GM23338 (cell line): Measurements from ENCODE around the gene PPL. TPM values are rescaled to one million over a fixed set of nuclear protein-coding genes. Genes with fewer than 3 reads are reported as not detected.

Experiments used
- ATAC-seq: fragments of 200-7000 bp; cut with Tn5 transposase; 3 replicates; pipeline ENCODE4 v1.9.1; 2020
- DNase-seq: peaks from one replicate; pipeline ENCODE4 v3.0.0-alpha.2; 2015; ENCODE audit warnings: low spot score
- H2AFZ ChIP-seq: fragments of 200-600 bp; sonication (generic); 2 replicates; pipeline ENCODE4 v1.8.0; 2016; ENCODE audit warnings: antibody characterized with exemption, mild to moderate bottlenecking, moderate library complexity
- H3F3A ChIP-seq: fragments of 200-600 bp; sonication (generic); replicated peaks from 2 replicates; pipeline ENCODE4 v1.8.0; 2017; ENCODE audit warnings: antibody characterized with exemption, mixed run types, low read depth
- H3K27ac ChIP-seq: fragments of 200-600 bp; sonication (generic); 2 replicates; pipeline ENCODE4 v1.6.1; 2016; ENCODE audit warnings: low read depth
- H3K27me3 ChIP-seq: fragments of 200-600 bp; sonication (generic); 2 replicates; pipeline ENCODE4 v1.8.0; 2016; ENCODE audit warnings: mild to moderate bottlenecking, mixed run types, moderate library complexity; ENCODE audit not compliant: insufficient read depth
- H3K36me3 ChIP-seq: fragments of 200-600 bp; sonication (generic); 2 replicates; pipeline ENCODE4 v1.8.0; 2016; ENCODE audit warnings: mild to moderate bottlenecking; ENCODE audit not compliant: insufficient read depth
- H3K4me1 ChIP-seq: fragments of 200-600 bp; sonication (generic); 2 replicates; pipeline ENCODE4 v1.8.0; 2016; ENCODE audit warnings: mild to moderate bottlenecking, moderate library complexity; ENCODE audit not compliant: insufficient read depth
- H3K4me2 ChIP-seq: fragments of 200-600 bp; sonication (generic); 2 replicates; pipeline ENCODE4 v1.7.1; 2017; ENCODE audit warnings: mixed run types
- H3K4me3 ChIP-seq: fragments of 200-600 bp; sonication (generic); 2 replicates; pipeline ENCODE4 v1.6.1; 2016; ENCODE audit warnings: mixed run types
- H3K79me2 ChIP-seq: fragments of 200-600 bp; sonication (generic); replicated peaks from 2 replicates; pipeline ENCODE4 v1.8.0; 2017; ENCODE audit warnings: mild to moderate bottlenecking; ENCODE audit not compliant: insufficient read depth
- H3K9me2 ChIP-seq: fragments of 200-600 bp; sonication (generic); 2 replicates; pipeline ENCODE4 v1.8.0; 2017; ENCODE audit not compliant: insufficient read depth
- H4K20me1 ChIP-seq: fragments of 200-600 bp; sonication (generic); replicated peaks from 2 replicates; pipeline ENCODE4 v1.8.0; 2017; ENCODE audit warnings: mild to moderate bottlenecking; ENCODE audit not compliant: insufficient read depth
- H3K27ac Mint-ChIP-seq: 2 replicates; pipeline ENCODE4 v1.8.0; 2020; ENCODE audit warnings: inconsistent platforms, mild to moderate bottlenecking, moderate library complexity, mixed read lengths
- H3K27me3 Mint-ChIP-seq: 3 replicates; pipeline ENCODE4 v1.8.0; 2022; ENCODE audit warnings: low read depth, mild to moderate bottlenecking, moderate library complexity, mixed read lengths, inconsistent platforms; ENCODE audit not compliant: insufficient read depth, poor library complexity
- H3K36me3 Mint-ChIP-seq: 3 replicates; pipeline ENCODE4 v1.8.0; 2021; ENCODE audit warnings: low read depth, mild to moderate bottlenecking, inconsistent platforms, moderate library complexity, mixed read lengths
- H3K4me1 Mint-ChIP-seq: 3 replicates; pipeline ENCODE4 v1.8.0; 2020; ENCODE audit warnings: mild to moderate bottlenecking, inconsistent platforms, mixed read lengths
- H3K4me3 Mint-ChIP-seq: 3 replicates; pipeline ENCODE4 v1.8.0; 2021; ENCODE audit warnings: moderate library complexity, mild to moderate bottlenecking, inconsistent platforms, mixed read lengths
- H3K9me3 Mint-ChIP-seq: 3 replicates; pipeline ENCODE4 v1.8.0; 2020; ENCODE audit warnings: moderate library complexity, mild to moderate bottlenecking, inconsistent platforms, mixed read lengths
- CREB1 ChIP-seq: fragments of 250-450 bp; sonication (Bioruptor Pico); IDR thresholded peaks from 2 replicates; pipeline ENCODE4 v1.5.0; 2020; ENCODE audit warnings: low read depth, mild to moderate bottlenecking, moderate library complexity
- CTCF ChIP-seq, 2 experiments: fragments of 200-600 bp in 1 of 2; sonication (generic) in 1 of 2; conservative IDR thresholded peaks; 2 replicates each; pipeline versions ENCODE4 v1.5.1 to v1.6.1; 2016 to 2017; ENCODE audit warnings: antibody characterized with exemption in 2 of 2, low read depth in 2 of 2, mild to moderate bottlenecking in 2 of 2, moderate library complexity in 1 of 2
- ETS1 ChIP-seq: IDR thresholded peaks from 2 replicates; pipeline ENCODE4 v1.6.1; 2016; ENCODE audit warnings: antibody characterized with exemption
- EZH2 ChIP-seq: fragments of 200-600 bp; sonication (generic); IDR thresholded peaks from one replicate; pipeline ENCODE4 v1.8.0; 2017; ENCODE audit warnings: antibody characterized with exemption, mild to moderate bottlenecking, low read depth; ENCODE audit not compliant: unreplicated experiment
- EZH2phosphoT487 ChIP-seq: fragments of 200-600 bp; sonication (generic); IDR thresholded peaks from one replicate; pipeline ENCODE4 v1.8.1; 2018; ENCODE audit warnings: antibody characterized with exemption; ENCODE audit not compliant: unreplicated experiment
- JUNB ChIP-seq: IDR thresholded peaks from one replicate; pipeline ENCODE4 v1.6.1; 2016; ENCODE audit warnings: antibody characterized with exemption; ENCODE audit not compliant: unreplicated experiment
- NANOG ChIP-seq: IDR thresholded peaks from 2 replicates; pipeline ENCODE4 v1.6.1; 2016; ENCODE audit warnings: antibody characterized with exemption, borderline replicate concordance
- POLR2AphosphoS5 ChIP-seq: IDR thresholded peaks from 2 replicates; pipeline ENCODE4 v1.6.1; 2016; ENCODE audit warnings: antibody characterized with exemption, low read depth
- REST ChIP-seq: IDR thresholded peaks from one replicate; pipeline ENCODE4 v1.6.1; 2018; ENCODE audit warnings: antibody characterized with exemption; ENCODE audit not compliant: unreplicated experiment
- STAT1 ChIP-seq: IDR thresholded peaks from one replicate; pipeline ENCODE4 v1.6.1; 2016; ENCODE audit warnings: antibody characterized with exemption; ENCODE audit not compliant: unreplicated experiment
- ZNF114 ChIP-seq: fragments of 250-450 bp; sonication (Bioruptor Pico); IDR thresholded peaks from 2 replicates; pipeline ENCODE4 v1.5.0; 2020; ENCODE audit warnings: mild to moderate bottlenecking, moderate library complexity
- ZNF331 ChIP-seq: fragments of 250-450 bp; sonication (Bioruptor Pico); IDR thresholded peaks from 2 replicates; pipeline ENCODE4 v1.5.0; 2020; ENCODE audit warnings: low read depth, mild to moderate bottlenecking, moderate library complexity
- ZNF462 ChIP-seq: fragments of 250-450 bp; sonication (Bioruptor Pico); IDR thresholded peaks from 2 replicates; pipeline ENCODE4 v1.5.0; 2020; ENCODE audit warnings: mild to moderate bottlenecking, moderate library complexity
- polyA plus RNA-seq: library from polyadenylated mRNA; unstranded; fragments of >200 nt; fragmentation: Nextera tagmentation; extraction: Ambion mirVana; gene quantifications from 2 replicates; pipeline ENCODE4 v1.2.1, GENCODE V29; 2016
- total RNA-seq: library from RNA; depleted of rRNA; stranded (reverse); fragments of >200 nt; shearing (Covaris generic); gene quantifications from 2 replicates; pipeline ENCODE4 v1.2.3, GENCODE V29; 2014

The PPL gene
- total and polyA plus RNA-seq, 2 experiments from 2014 or later: 10.6 to 31.7 TPM

GRCh38 chr16:4920826-4921225 is 16.1 kb downstream of the PPL start:
- Histone ChIP-seq H3K4me2 (no peak overlapping the region), H3K36me3 (no peaks in the 10 kb centered on the region), H3K9me2 (no peaks in the 10 kb centered on the region), H3K79me2 (no peaks in the 10 kb centered on the region), H4K20me1 (0 out of 2 replicates have a peak, but pooled peaks cover 6% of the 10 kb centered on the region), H3K4me3 (no peak overlapping the region), H3F3A (no peaks in the 10 kb centered on the region), H3K27me3 (no peaks in the 10 kb centered on the region), H2AFZ (no peak overlapping the region), H3K4me1 (peaks cover 8% of the 10 kb centered on the region; the same call in 1 of the 2 replicates), H3K27ac (no peak overlapping the region)
- TF ChIP-seq POLR2AphosphoS5 (no peak), EZH2phosphoT487 (no peak), STAT1 (no peak), JUNB (no peak), CTCF (conservative IDR thresholded peaks at IDR 0.05; ENCODE audit: low read depth in 2 of 2) (no peak), REST (no peak), ZNF462 (no peak), NANOG (no peak), CREB1 (no peak), ETS1 (no peak), EZH2 (no peak), ZNF331 (CRISPR knock-in tag) (no peak), ZNF114 (CRISPR knock-in tag) (no peak)
- Mint-ChIP-seq H3K36me3 (no peaks in the 10 kb centered on the region; the same call in 2 of the 3 replicates), H3K27me3 (peaks cover 5% of the 10 kb centered on the region), H3K27ac (no peak overlapping the region), H3K4me3 (no peak overlapping the region), H3K4me1 (peaks cover 25% of the 10 kb centered on the region), H3K9me3 (no peaks in the 10 kb centered on the region)
- DNase-seq (no peak), ATAC-seq (no peak)
